ENCODE measurements around the gene UBC.
"Not testable (repeated sequence)": the region's sequence is repeated elsewhere in the genome, so short reads cannot be mapped to it uniquely, and the experiment has no call there.

The UBC gene

DNA sequence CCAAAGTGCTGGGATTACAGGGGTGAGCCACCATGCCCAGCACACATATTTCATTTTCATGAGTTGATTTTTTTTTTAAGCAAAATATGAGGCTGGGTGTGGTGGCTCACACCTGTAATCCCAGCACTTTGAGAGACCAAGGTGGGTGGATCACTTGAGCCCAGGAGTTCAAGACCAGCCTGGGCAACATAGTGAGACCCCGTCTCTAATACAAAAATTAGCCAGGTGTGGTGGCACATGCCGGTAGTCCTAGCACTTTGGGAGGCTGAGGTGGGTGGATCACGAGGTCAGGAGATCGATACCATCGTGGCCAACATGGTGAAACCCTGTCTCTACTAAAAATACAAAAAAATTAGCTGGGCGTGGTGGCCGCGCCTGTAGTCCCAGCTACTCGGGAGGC is 17.1 kb upstream of the UBC start:
- in situ Hi-C loops (cut with MboI; ENCODE audit: low sequenced_read_pairs): not testable (repeated sequence)

DNA sequence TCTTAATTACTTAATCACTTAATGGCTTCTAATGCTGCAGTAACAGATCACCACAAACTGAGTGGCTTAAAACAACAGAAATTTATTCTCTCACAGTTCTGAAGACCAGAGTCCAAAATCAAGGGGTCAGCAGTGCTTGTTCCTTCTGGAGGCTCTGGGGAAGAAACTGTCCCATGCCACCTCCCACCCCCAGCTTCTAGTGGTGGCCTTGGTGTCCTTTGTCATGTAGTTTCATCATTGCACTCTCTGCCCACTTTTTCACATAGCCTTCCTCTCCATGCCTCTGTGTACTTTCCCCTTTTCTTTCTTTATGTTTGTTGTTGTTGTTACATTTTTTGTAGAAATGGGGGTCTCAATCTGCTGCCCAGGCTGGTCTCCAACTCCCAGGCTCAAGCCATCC is 16.1 kb upstream of the UBC start:
- in situ Hi-C loops (cut with MboI; ENCODE audit: low sequenced_read_pairs): no loop called here

DNA sequence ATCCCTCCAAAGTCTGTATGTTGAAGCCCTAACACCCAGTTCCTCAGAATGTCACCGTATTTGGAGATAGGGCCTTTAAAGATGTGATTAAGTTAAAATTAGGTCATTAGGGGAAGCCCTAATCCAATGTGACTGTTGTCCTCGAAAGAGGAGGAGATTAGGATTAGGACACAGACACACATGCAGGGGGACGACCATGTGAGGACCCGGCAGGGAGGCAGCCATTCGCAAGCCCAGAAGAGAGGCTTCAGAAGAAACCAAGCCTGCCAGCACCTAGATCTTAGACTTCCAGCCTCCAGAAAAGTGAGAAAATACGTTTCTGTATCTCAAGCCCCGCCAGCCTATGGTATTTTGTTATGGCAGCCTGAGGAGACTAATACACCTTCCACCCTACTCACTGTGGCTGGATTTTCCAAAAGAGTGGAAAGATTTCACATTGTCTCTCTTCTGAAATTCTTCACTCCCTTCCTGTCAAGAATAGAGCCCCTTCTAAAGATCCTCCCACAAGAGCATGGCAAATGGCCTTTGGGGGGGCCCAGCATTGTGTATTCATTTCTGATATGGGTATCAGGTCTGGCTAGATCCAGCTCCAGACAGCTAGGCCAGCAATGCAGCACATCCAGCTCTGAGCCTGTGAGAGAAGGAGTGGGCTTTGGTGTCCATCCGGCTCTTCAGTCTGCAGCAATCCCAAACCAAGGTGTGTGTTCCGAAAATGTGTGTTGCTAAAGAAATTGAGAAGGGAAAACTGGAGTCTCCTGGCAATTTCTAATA is 15.4 kb upstream of the UBC start:
- in situ Hi-C loops (cut with MboI; ENCODE audit: low sequenced_read_pairs): no loop called here

DNA sequence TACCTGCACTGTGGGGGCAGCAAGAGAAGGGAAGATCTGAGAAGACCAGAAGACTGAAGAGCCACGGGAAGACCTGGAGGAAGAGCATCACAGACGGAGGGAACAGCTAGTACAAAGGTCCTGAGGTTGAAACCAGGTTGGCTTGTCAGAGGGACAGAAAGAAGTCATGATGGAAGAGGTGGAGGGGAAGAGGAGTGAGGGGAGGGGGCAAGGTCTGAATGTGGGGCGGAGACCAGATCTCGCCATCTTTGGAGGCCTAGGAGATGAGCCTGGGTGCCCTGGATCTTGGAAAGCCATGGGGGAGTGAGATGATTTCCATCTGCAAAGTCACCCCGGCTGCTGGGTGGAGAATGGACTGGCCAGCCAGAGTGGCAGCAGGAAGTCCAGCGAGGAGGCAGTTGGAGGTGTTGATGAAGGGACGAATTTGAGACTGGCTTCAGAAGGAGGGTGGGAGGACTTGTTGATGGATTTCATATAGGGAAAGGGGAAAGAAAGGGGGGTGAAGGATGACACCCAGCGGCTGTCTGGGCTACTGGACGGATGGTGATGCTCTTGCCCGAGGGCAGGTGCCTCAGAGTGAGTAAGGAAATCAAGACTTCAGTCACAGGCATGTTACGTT is 14.6 kb upstream of the UBC start:
- in situ Hi-C loops (cut with MboI; ENCODE audit: low sequenced_read_pairs): no loop called here

DNA sequence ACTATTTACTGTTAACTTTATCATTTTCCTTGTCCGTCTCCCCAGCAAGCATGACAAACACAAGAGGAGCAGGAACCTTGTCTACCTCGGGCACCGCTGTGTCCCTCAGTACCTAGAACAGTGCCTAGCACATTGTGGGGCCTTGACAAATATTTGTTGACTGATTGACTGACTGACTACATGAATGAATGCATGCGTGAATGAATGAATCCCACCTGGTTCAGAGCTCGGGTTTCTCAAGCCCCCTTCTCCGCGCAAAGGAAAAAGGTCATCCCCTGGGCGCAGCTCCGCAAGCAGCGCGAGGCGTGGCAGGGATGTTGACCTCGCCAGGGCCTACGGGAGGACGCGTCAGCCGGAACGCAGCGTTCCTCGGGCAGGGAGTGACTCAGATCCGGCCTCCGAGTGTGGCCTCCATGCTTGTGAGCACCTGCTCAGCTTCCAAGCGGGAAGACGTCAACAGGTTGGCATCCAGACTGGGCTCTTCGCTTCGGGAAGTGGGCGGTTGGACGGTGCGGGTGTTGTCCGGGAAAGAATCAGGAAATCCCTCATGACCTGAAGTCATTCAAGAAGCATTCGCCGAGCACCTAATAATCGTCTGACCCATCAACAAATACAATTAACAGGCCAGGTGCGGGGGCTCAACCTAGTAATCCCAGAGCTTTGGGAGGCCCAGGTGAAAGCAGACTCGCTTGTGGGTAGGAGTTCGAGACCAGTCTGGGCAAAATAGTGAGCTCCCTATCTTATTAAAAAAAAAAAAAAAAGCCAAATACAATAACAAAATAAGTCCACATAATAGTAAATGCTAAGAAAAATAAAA is 13.9 kb upstream of the UBC start:
- in situ Hi-C loops (cut with MboI; ENCODE audit: low sequenced_read_pairs): no loop called here

DNA sequence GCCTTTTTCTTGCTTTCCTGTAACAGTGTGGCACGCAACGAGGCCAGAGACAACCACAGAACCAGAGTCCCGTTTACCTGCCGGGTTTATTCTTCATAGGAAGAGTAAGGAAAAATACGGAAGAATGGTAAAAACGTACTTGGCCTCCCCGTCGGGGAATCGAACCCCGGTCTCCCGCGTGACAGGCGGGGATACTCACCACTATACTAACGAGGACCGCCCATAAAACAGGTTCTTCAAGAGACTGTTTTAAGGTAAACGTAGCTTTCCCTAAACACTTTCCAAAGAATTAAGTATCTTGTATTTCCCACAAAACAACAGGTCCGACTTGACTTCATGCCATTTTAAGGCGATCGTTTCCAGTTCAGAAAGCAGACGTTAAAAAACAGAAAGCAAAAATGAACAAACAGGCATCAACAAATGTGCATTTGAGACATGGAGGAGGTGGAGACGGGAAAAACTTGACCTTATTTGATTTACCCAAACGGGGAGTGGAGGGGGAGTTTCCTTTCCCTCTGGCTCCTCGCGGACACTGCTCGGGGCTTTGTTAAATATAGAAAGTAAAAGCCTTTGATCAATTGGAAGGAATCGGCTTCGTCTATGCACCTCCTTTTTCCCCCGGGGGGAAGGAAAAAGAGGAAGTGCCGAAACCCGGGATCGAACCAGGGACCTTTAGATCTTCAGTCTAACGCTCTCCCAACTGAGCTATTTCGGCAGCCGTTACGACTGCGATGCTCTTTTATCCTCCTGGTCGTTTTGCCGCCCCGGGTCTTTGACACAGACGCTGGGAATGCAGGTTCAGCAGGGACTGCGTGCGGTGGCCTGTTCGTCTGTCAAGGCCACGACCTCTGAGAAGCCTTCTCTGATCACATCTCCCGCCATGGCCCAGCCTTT is 13.0 kb upstream of the UBC start:
- in situ Hi-C loops (cut with MboI; ENCODE audit: low sequenced_read_pairs): no loop called here

DNA sequence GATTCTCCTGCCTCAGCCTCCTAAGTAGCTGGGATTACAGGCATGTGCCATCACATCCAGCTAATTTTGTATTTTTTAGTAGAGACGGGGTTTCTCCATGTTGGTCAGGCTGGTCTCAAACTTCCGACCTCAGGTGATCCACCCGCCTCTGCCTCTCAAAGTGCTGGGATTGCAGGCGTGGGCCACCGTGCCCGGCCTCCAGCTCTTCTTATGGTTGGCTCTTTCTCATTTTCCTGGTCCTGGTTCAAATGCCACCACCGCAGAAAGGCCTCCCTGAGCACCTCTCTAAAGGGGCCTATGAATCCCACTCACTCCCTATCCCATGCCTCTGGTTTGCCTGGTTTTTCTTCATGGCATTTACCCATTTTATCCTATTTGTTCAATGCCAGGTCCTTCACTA is 11.3 kb upstream of the UBC start:
- in situ Hi-C loops (cut with MboI; ENCODE audit: low sequenced_read_pairs): not testable (repeated sequence)

DNA sequence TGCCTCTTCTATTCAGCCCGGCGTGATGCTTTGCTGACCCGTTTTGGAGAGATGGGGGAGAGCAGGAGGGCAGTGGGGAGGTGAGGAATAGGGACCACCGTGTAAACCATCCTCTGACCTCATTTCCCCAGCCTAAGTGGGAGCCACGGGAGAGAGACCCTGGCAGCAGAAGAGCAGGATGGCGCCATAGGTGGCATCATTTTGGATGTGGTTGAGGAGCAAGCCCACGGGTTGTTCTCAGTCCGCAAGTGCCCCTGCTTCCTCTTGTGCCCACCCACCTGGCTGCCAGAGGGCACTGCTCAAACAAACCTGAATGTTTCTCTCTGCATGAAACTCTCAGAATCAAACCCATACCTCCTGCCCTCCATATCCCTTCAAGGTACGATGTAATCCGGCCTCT is 10.7 kb upstream of the UBC start:
- in situ Hi-C loops (cut with MboI; ENCODE audit: low sequenced_read_pairs): no loop called here

DNA sequence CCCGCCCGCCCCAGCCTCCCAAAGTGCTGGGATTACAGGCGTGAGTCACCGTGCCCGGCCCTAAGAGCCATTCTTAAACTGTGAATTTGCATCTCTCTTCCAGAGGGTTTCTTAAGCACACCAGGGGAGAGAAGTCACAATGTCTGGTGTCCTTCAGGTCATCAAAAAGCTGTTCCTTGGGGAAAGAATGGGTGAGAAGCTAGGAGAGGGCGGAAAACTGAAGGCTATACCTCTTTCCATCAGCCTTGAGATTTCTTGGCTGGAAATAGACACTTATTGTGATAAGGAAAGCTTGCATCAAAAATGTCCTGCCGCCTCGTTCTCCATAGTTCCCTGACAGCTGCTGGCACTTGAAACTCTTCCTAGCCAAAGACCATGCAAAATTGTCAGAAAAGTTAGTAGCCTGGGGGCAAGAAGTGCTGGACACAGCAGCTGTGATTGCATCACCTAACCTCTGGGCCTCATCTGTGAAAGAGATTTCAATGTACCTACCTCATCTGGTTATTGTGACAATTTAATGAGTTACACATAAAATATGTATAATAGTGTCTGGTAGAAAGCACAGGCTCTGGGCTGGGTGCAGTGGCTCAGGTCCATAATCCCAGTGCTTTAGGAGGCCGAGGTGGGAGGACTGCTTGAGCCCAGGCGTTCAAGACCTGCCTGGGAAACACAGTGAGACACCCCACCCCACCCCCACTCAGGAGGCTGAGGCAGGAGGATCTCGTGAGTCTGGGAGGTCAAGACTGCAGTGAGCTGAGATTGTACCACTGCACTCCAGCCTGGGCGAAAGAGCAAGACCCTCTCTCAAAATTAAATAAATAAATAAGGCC is 9.7 kb upstream of the UBC start:
- in situ Hi-C loops (cut with MboI; ENCODE audit: low sequenced_read_pairs): no loop called here

DNA sequence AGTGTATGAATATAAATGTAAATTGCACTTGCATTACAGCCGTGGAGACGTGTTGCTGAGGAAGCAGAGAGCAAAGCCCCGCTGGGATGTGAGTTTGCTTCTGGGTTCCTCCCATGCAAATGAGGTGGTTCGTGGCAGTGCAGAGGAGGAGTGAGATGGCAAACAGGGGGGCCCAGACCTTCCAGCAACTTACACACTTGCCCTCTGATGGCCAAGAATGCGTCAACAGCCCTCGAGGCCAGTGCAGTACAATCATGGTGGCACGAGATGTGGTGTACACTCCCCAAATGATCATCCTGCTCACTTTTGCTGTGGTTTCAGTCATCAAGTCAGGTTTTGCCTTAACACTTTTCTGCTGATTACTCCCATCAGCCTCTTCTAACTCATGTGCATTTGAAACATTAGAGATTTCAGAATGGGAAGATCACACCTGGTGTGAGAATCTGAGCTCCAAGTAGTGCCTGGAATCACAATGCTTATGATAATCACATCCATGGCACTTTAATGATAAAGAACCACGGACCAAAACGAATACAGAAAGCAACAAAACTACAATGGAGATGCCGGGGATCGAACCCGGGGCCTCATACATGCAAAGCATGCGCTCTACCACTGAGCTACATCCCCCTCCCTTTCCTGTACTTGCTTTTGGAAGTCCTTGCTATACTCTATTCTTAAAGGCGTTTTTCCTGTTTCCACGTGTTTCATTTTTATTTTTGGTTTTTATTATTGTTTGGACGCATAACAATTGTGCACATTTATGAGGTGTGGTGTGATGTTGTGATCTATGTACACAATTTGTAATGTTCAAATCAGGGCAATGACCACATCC is 7.0 kb upstream of the UBC start:
- in situ Hi-C loops (cut with MboI; ENCODE audit: low sequenced_read_pairs): no loop called here

DNA sequence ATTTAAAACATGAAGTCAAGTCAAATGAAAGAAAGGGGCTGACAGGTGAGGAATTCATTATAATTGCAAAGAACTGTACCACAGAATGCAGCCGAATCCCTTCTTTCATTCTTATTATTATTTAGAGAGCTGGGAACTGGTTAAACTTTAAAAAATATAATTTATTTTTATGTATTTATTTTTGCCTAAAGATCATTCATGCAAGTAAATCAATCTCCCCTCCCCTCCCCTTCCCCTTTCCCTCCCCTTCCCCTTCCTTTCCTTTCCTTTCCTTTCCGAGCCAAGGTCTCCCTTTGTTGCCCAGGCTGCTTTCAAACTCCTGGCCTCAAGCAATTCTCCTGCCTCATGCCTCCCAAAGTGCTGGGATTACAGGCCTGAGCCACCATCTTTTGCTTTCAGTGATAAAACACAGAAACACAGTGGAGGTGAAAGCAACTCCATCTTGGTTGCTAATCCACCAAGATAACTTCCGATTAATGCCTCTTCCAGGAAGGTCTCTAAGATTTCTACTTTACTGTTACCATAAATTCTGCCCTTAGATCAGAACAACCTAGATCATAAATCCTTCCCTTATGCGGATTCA is 6.0 kb upstream of the UBC start:
- in situ Hi-C loops (cut with MboI; ENCODE audit: low sequenced_read_pairs): no loop called here

DNA sequence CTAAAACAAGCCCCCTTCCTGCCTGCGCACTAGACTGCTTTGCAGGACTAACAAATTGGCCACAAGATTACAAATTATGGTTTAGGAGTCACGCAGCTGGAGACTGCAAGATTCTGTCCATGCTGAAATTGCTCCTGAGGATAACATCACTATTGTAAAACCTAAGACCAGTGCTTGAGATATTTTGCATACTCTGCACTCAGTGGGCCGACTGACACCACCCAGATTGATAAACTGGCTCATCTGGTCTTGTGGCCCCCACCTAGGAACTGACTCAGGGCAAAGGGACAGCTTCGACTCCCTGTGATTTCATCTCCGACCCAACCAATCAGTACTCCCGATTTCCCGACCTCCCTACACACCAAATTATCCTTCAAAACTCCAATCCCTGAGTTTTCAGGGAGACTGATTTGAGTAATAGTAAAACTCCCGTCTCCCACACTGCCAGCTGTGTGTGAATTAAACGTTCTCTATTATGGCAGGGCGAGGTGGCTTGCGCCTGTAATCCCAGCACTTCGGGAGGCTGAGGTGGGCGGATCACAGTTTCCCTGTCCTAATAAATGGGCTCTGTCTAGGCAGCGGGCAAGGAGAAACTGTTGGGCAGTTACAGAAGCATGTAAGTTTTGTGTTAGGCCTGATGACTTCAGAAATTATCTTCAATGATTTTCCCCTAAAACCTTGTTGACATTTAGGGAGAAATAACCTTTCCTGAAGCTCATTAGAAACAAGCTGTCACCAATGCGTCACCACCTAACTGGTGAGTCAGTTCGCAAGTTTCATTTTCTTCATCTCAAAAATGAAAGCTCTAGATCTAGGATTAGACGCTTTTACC is 5.3 kb upstream of the UBC start:
- in situ Hi-C loops (cut with MboI; ENCODE audit: low sequenced_read_pairs): no loop called here

DNA sequence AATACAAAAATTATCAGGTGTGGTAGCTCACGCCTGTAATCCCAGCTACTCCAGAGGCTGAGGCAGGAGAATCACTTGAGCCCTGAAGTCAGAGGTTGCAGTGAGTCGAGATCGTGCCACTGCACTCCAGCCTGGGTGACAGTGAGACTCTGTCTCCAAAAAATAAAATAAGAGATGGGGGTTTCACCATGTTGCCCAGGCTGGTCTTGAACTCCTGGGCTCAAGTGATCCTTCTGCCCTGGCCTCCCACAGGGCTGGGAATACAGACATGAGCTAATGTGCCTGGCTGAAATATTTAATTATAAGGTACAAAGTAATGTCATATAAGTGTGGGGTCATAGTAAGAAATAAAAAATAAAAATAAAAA is 4.2 kb upstream of the UBC start:
- in situ Hi-C loops (cut with MboI; ENCODE audit: low sequenced_read_pairs): not testable (repeated sequence)

DNA sequence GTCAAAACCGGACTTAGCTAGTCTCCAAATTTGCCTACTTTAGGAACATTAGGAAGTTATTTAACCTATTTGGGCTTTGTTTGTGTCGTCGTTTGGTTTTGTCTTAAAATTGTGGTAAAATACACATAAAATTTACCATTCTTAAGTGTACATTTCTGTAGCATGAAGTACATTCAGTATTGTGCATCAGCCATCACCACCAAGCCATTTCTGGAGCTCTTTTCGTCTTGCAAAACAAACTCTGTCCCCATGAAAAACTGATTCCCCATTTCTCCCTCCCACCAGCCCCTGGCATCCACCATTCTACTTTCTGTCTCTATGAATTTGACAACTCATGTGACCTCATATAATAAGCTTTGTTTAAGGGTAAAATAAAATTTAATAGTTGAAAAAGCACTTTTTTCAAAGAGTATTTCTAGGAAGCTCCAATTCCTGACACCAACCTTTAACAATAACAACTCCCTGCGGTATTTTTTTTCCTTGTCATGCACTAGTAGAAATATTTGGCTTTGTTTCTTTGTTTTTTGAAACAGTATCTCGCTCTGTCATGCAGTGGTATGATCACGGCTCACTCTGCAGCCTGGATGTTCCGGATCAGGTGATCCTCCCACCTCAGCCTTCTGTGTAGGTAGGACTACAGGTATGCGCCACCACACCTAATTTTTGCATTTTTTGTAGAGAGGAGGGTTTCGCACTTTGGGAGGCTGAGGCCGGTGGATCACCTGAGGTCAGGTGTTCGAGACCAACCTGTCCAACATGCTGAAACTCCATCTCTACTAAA is 3.6 kb upstream of the UBC start:
- in situ Hi-C loops (cut with MboI; ENCODE audit: low sequenced_read_pairs): no loop called here

DNA sequence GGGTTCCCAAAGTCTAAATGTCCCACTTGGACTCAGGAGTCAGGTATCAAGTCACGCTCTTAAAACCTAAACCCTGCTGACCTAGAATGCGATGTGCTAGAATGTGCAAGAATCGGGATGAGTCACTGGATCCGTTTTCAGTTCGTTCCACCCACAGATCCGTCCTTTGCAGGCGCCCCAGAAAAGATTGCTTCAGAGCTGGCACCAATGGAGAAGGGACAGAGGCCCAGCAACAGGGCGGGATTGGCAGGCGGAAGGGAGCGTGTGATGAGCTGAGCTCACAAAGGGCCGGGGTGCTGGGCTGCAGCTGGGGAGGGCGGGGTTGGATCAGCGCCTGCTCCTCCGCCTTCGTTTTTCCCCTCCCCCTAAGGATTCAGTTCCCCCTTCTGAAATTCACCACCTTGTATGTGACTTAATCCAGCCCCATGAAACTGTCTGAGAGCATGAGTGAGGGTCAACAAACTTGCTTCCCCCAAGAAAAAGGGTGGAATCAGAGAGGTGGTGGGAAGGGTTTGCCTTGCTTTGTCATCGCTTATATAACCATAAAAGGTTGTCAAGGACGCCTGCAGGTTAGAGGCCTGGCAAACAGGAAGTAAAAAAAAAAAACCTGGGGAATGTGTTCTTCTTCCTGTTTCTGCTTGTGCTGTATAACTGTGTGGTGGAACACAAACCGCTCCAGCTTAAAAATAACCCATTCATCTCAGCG is 2.8 kb upstream of the UBC start:
- in situ Hi-C loops (cut with MboI; ENCODE audit: low sequenced_read_pairs): no loop called here

DNA sequence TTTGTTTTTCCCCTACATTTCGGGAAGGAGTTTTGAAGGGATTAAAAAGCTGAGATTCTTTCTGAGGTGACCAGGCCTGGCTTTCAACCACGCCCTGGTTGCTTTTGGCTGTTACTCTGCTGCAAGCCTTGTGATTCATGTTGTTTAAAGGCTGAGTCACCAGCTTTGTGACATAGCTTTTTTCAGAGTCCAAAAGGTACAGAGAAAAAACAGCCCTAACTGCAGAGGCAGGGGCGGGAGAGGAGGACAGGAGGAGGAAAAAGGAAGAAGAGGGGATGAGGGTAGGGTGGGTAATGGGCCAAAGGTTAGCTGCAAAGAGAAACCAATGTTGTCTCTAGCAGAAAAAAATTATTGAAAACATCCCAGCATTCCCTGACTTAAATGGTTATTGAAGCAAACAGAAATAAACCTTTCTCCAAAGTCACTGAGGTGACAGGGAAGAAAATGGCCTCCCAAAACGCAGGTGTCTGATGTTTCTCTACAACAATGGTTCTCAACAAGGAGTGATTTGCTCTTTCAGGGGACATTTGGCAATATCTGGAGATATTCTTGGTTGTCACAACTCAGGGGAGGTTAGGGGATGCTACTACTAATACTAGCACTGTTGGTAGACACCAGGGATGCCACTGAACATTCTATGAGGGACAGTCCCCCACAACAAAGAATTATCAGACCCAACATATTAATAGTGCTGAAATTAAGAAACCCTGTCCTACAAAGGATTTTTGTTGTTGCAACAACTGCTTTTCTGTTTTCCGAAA is 2.1 kb upstream of the UBC start:
- in situ Hi-C loops (cut with MboI; ENCODE audit: low sequenced_read_pairs): no loop called here

Measured in HL-60/S4 (cell line).